ENCODE results near the gene SMCO4. TPM values are rescaled to one million over a fixed set of nuclear protein-coding genes. Genes with fewer than 3 reads are reported as not detected.

SMCO4 gene
- total and polyA plus RNA-seq, 2 donors (not counting 1 experiment from before 2014, with no cell fraction given) = 3.6 to 5.1 TPM

DNA sequence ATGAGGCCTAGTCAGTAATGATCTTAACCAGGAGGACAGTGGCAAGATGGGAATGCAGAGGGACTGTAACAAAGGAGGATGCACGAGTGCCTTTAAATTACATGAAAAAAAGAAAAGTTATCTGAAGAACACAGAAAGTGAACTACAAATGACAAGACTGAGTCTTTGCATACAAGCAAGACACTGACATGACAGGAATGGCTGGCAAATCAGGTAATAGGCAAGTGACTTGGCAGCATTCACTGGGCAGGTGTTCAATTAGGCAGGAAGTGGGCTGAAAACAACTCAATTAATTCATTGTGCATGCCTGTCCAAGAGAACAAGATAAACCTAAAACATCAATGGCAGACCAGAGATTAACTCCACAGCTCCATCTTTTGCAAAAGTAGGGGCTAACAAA lies 24.0 kb downstream of the SMCO4 start:
- Mint-ChIP-seq H3K4me3 (no peak overlapping the region), H3K27me3 (no peaks in the 10 kb centered on the region), H3K9me3 (ENCODE audit: insufficient read depth) (no peaks in the 10 kb centered on the region), H3K27ac (no peak overlapping the region), H3K4me1 (peaks cover 39% of the 10 kb centered on the region)
- H3K9ac ChIP-seq (ENCODE audit: low read length) = no peak overlapping the region
- H2AFZ ChIP-seq (ENCODE audit: insufficient read depth, low read depth, low read length, poor library complexity, severe bottlenecking) = no peak overlapping the region
- no peak overlapping the region for H3K4me2 ChIP-seq (replicated peaks; ENCODE audit: low read depth, low read length, poor library complexity, severe bottlenecking)
- no peak overlapping the region for H3K4me3 ChIP-seq (ENCODE audit: control extremely low read depth in 1 of 5, extremely low read depth in 1 of 5, insufficient read depth in 1 of 5, low read depth in 2 of 5, low read length in 4 of 5)
- ChIA-PET CTCF (no interaction called here), POLR2A (no interaction called here)
- no peak for DNase-seq
- intact Hi-C loops (cut with micrococcal nuclease) = no loop called here
- H3K36me3 ChIP-seq (replicated peaks in 1 of 2; ENCODE audit: control extremely low read depth in 1 of 2, control insufficient read depth in 1 of 2, extremely low read depth in 1 of 2, insufficient read depth in 2 of 2, low read length in 1 of 2) = no peaks in the 10 kb centered on the region
- TF ChIP-seq, protein P1, sequence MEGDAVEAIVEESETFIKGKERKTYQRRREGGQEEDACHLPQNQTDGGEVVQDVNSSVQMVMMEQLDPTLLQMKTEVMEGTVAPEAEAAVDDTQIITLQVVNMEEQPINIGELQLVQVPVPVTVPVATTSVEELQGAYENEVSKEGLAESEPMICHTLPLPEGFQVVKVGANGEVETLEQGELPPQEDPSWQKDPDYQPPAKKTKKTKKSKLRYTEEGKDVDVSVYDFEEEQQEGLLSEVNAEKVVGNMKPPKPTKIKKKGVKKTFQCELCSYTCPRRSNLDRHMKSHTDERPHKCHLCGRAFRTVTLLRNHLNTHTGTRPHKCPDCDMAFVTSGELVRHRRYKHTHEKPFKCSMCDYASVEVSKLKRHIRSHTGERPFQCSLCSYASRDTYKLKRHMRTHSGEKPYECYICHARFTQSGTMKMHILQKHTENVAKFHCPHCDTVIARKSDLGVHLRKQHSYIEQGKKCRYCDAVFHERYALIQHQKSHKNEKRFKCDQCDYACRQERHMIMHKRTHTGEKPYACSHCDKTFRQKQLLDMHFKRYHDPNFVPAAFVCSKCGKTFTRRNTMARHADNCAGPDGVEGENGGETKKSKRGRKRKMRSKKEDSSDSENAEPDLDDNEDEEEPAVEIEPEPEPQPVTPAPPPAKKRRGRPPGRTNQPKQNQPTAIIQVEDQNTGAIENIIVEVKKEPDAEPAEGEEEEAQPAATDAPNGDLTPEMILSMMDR (IDR thresholded peaks at IDR 0.05) = no peak
- no peak for TF ChIP-seq EZH2 (IDR thresholded peaks at IDR 0.05; ENCODE audit: borderline replicate concordance, insufficient read depth, low read depth, low read length, poor library complexity, severe bottlenecking)
- H3K4me1 ChIP-seq (ENCODE audit: control insufficient read depth in 2 of 2, insufficient read depth in 2 of 2, low read length in 2 of 2) = peaks cover 17 to 24% of the 10 kb centered on the region in 2 donors
- no peak for ATAC-seq (ENCODE audit: low read depth)
- H4K20me1 ChIP-seq (ENCODE audit: control insufficient read depth, insufficient read depth, low read length, poor library complexity, severe bottlenecking) = no peaks in the 10 kb centered on the region
- no peaks in the 10 kb centered on the region for H3K27me3 ChIP-seq (replicated peaks in 1 of 4; ENCODE audit: control extremely low read depth in 1 of 4, control insufficient read depth in 3 of 4, insufficient read depth in 4 of 4, low read length in 3 of 4)
- H3K79me2 ChIP-seq (ENCODE audit: control insufficient read depth, insufficient read depth, low read length) = no peaks in the 10 kb centered on the region
- no peak overlapping the region for H3K27ac ChIP-seq (ENCODE audit: low read length in 2 of 2)
- 90% methylated on average over 1 of the region's 1 CpG for WGBS (ENCODE audit: insufficient coverage)
- no peaks in the 10 kb centered on the region for H3K9me3 ChIP-seq (ENCODE audit: control extremely low read depth in 1 of 3, control insufficient read depth in 2 of 3, insufficient read depth in 1 of 3, low read length in 2 of 3)

DNA sequence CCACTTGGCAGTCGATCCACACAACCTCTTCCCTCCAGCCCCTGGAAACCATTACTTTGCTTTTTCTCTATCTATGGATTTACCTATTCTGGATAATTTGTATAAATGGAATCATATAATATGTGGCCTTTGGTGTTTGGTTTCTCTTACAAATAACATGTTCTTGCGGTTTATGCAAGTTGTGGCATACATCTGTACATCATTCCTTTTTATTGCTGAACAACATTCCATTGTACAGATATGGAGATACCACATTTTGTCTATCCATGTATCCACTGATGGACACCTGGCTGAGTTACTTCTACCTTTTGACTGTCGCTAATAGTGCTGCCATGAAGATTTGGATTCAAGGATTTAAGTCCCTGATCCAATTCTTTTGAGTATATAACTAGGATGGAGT lies 25.1 kb downstream of the SMCO4 start:
- no peaks in the 10 kb centered on the region for H3K79me2 ChIP-seq (ENCODE audit: control insufficient read depth, insufficient read depth, low read length)
- H2AFZ ChIP-seq (ENCODE audit: insufficient read depth, low read depth, low read length, poor library complexity, severe bottlenecking) = no peak overlapping the region
- Mint-ChIP-seq H3K27me3 (no peaks in the 10 kb centered on the region), H3K9me3 (ENCODE audit: insufficient read depth) (no peaks in the 10 kb centered on the region), H3K4me1 (peaks cover 33% of the 10 kb centered on the region), H3K27ac (no peak overlapping the region), H3K4me3 (no peak overlapping the region)
- ATAC-seq (ENCODE audit: low read depth) = no peak
- no peaks in the 10 kb centered on the region for H3K27me3 ChIP-seq (replicated peaks in 1 of 4; ENCODE audit: control extremely low read depth in 1 of 4, control insufficient read depth in 3 of 4, insufficient read depth in 4 of 4, low read length in 3 of 4)
- ChIA-PET CTCF (no interaction called here), POLR2A (no interaction called here)
- H3K36me3 ChIP-seq (replicated peaks in 1 of 2; ENCODE audit: control extremely low read depth in 1 of 2, control insufficient read depth in 1 of 2, extremely low read depth in 1 of 2, insufficient read depth in 2 of 2, low read length in 1 of 2) = no peaks in the 10 kb centered on the region
- no peak overlapping the region for H3K4me3 ChIP-seq (ENCODE audit: control extremely low read depth in 1 of 5, extremely low read depth in 1 of 5, insufficient read depth in 1 of 5, low read depth in 2 of 5, low read length in 4 of 5)
- no peaks in the 10 kb centered on the region for H3K9me3 ChIP-seq (ENCODE audit: control extremely low read depth in 1 of 3, control insufficient read depth in 2 of 3, insufficient read depth in 1 of 3, low read length in 2 of 3)
- intact Hi-C loops (cut with micrococcal nuclease) = no loop called here
- no peak overlapping the region for H3K4me2 ChIP-seq (replicated peaks; ENCODE audit: low read depth, low read length, poor library complexity, severe bottlenecking)
- H3K9ac ChIP-seq (ENCODE audit: low read length) = no peak overlapping the region
- no CpG with 5 or more reads among the region's 3 CpGs for WGBS (ENCODE audit: insufficient coverage)
- H3K4me1 ChIP-seq (ENCODE audit: control insufficient read depth in 2 of 2, insufficient read depth in 2 of 2, low read length in 2 of 2) = peaks cover 8 to 13% of the 10 kb centered on the region in 2 donors
- DNase-seq = no peak
- H3K27ac ChIP-seq (ENCODE audit: low read length in 2 of 2) = no peak overlapping the region
- H4K20me1 ChIP-seq (ENCODE audit: control insufficient read depth, insufficient read depth, low read length, poor library complexity, severe bottlenecking) = no peaks in the 10 kb centered on the region
- TF ChIP-seq, protein P1 (IDR thresholded peaks at IDR 0.05) = no peak
- TF ChIP-seq EZH2 (IDR thresholded peaks at IDR 0.05; ENCODE audit: borderline replicate concordance, insufficient read depth, low read depth, low read length, poor library complexity, severe bottlenecking) = no peak
